Vagina (tissue), 2 donors: ENCODE measurements around the gene ACAA1.

Source experiments
- POLR2A ChIP-seq, 2 donors: fragments of 450-650 bp; IDR thresholded peaks; one replicate each; pipeline ENCODE4 v1.6.1; 2017; ENCODE audit warnings: antibody characterized with exemption in 2 of 2, mild to moderate bottlenecking in 2 of 2, moderate library complexity in 2 of 2
- POLR2AphosphoS5 ChIP-seq, 2 donors: sonication (generic); formaldehyde crosslinking; IDR thresholded peaks; one replicate each; pipeline ENCODE4 v1.9.0; 2017; ENCODE audit warnings: antibody characterized with exemption in 2 of 2, mild to moderate bottlenecking in 2 of 2, low read depth in 1 of 2; ENCODE audit not compliant: insufficient read depth in 1 of 2
- TF ChIP-seq, protein P1 (sequence below), 3 experiments: fragments of 450-650 bp in 2 of 3; fragments of 200-600 bp in 1 of 3; sonication (generic) in 1 of 3; IDR thresholded peaks; one replicate each; pipeline ENCODE4 v1.5.1; 2017 to 2019; ENCODE audit warnings: antibody characterized with exemption in 3 of 3, mild to moderate bottlenecking in 2 of 3, moderate library complexity in 2 of 3

GRCh38 chr3:38094999-38095398 lies 41.9 kb downstream of the ACAA1 start:
- no peak for TF ChIP-seq POLR2A (IDR thresholded peaks at IDR 0.05)
- TF ChIP-seq, protein P1, sequence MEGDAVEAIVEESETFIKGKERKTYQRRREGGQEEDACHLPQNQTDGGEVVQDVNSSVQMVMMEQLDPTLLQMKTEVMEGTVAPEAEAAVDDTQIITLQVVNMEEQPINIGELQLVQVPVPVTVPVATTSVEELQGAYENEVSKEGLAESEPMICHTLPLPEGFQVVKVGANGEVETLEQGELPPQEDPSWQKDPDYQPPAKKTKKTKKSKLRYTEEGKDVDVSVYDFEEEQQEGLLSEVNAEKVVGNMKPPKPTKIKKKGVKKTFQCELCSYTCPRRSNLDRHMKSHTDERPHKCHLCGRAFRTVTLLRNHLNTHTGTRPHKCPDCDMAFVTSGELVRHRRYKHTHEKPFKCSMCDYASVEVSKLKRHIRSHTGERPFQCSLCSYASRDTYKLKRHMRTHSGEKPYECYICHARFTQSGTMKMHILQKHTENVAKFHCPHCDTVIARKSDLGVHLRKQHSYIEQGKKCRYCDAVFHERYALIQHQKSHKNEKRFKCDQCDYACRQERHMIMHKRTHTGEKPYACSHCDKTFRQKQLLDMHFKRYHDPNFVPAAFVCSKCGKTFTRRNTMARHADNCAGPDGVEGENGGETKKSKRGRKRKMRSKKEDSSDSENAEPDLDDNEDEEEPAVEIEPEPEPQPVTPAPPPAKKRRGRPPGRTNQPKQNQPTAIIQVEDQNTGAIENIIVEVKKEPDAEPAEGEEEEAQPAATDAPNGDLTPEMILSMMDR (IDR thresholded peaks at IDR 0.05) = no peak
- TF ChIP-seq POLR2AphosphoS5 (IDR thresholded peaks at IDR 0.05; ENCODE audit: insufficient read depth in 1 of 2, low read depth in 1 of 2) = no peak
